Ovary (tissue), 9 donors: ENCODE results near the gene MYD88. TPM values are rescaled to one million over a fixed set of nuclear protein-coding genes. Genes with fewer than 3 reads are reported as not detected.

ENCODE experiments used
- DNase-seq, 5 donors: peaks; one replicate each; pipeline ENCODE4 v3.0.0-alpha.2; 2019 to 2020
- H3K27ac ChIP-seq, 2 donors: fragments of 200-600 bp; one replicate each; pipeline versions ENCODE4 v1.5.1 to v1.8.0; 2019 to 2022
- H3K27me3 ChIP-seq: fragments of 200-600 bp; one replicate; pipeline ENCODE4 v1.8.0; 2022
- H3K36me3 ChIP-seq: fragments of 200-600 bp; sonication (generic); one replicate; pipeline ENCODE4 v1.5.1; 2019
- H3K4me1 ChIP-seq: one replicate; pipeline ENCODE4 v1.8.1; 2013; ENCODE audit warnings: mild to moderate bottlenecking, moderate library complexity; ENCODE audit not compliant: insufficient read depth
- H3K4me3 ChIP-seq: fragments of 200-600 bp; sonication (generic); one replicate; pipeline ENCODE4 v1.5.1; 2017
- H3K9me3 ChIP-seq, 2 donors: fragments of 200-600 bp in 1 of 2; sonication (generic) in 1 of 2; one replicate each; pipeline versions ENCODE4 v1.5.1 to v1.8.1; 2013 to 2019; ENCODE audit warnings: mild to moderate bottlenecking in 1 of 2, moderate library complexity in 1 of 2
- EP300 ChIP-seq: sonication (generic); formaldehyde crosslinking; IDR thresholded peaks from one replicate; pipeline ENCODE4 v1.6.1; 2017; ENCODE audit warnings: antibody characterized with exemption
- POLR2A ChIP-seq: fragments of 450-650 bp; IDR thresholded peaks from one replicate; pipeline ENCODE4 v1.6.1; 2017; ENCODE audit warnings: antibody characterized with exemption, mild to moderate bottlenecking, moderate library complexity
- WGBS, 3 donors: extraction: QIAGEN DNeasy Blood & Tissue Kit in 1 of 3; methylation state at CpG; one replicate each; pipeline versions ENCODE4 v1.1.5 to v1.1.7; 2013 to 2017; 5-methylcytosine and 5-hydroxymethylcytosine counted together
- intact Hi-C, 4 donors: fragments of 100-400 bp; cut with DNase I; formaldehyde crosslinking; loops; one replicate each; pipeline versions ENCODE4 v1.11.0 to v1.15.1; 2022 to 2023
- polyA plus RNA-seq, 2 donors: library from polyadenylated mRNA; stranded (reverse); fragments of 200-250 nt in 1 of 2; fragments of 350-450 nt in 1 of 2; fragmentation: Illumina TruSeq in 1 of 2; extraction: RNeasy Lipid Tissue Mini Kit (QIAGEN cat#74804) in 1 of 2; gene quantifications; one replicate each; pipeline ENCODE4 v1.2.3, GENCODE V29; 2013 to 2014
- total RNA-seq, 7 donors: library from RNA; depleted of rRNA in 2 of 7; stranded (reverse); fragments of >200 nt in 2 of 7; fragmentation: NEBNext Ultra II Directional in 3 of 7; extraction: Animal tissue kit (Norgen Biotek cat#: 25700) in 3 of 7; gene quantifications; one replicate each; pipeline versions ENCODE4 v1.1.0 to v1.2.4, GENCODE V29; 2016 to 2023
- TF ChIP-seq, protein P1 (sequence below), 3 donors: fragments of 450-650 bp in 2 of 3; fragments of 200-600 bp in 1 of 3; IDR thresholded peaks; one replicate each; pipeline versions ENCODE4 v1.5.1 to v1.8.0; 2016 to 2022; ENCODE audit warnings: antibody characterized with exemption in 3 of 3, mild to moderate bottlenecking in 1 of 3
- donor health status: DM: no; HTN: no; CAD: no; lungs with moderate emphysema.
- donor health status: DM: no; HTN: no; CAD: no.
- donor health status: Bipolar disorder and iron deficiency.
- donor health status: DM: yes; HTN: yes; CAD: no.
- donor health status: DM: no; HTN: no; CAD: no.
- donor health status: DM: yes; HTN: yes; CAD: no.

Gene MYD88
- total and polyA plus RNA-seq, 9 donors, result 12.8 to 58.9 (median 24.0) TPM

DNA sequence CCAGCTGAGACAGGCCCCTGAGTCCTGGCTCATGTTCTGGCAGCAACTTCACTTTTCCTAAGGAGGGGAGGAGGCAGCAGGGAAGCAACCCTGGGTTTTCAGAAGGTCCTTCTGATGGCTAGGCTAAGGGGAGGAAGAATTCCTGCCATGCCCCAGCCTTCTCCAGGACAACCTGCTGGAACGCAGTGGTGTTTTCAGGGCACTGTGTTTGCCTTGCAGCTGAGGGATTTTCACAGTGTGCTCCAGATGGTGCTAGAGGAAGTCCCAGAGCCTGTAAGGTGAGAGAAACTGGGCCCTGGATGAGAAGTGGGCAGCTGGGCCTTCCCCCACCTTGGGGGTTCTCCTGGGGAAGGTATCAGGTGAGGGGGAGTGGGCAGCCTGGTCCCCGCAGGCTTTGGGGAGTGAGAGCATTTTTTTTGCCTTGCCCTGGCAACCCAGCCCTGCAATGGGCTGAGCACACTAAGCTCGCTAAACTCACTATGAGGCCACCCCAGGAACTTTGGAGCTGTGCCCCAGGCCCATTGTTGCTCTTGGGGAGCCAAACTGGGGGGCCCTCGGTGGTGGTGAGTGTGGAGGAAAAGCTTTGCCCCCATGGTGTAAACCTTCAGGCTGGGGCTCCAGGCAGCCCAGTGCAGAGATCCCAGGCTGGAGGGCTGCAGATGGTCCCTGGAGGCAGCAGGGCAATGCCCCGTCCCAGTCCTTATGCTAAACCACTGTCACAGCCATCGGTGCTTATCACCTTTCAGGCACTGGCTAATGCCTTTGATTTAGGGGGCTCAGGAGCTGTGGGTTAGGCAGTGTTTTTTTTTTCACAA, 42.6 kb upstream of the MYD88 start:
- Histone ChIP-seq H3K9me3 (no peaks in the 10 kb centered on the region), H3K4me1 (no peaks in the 10 kb centered on the region), H3K27ac (no peak overlapping the region), H3K36me3 (no peaks in the 10 kb centered on the region), H3K27me3 (no peaks in the 10 kb centered on the region), H3K4me3 (no peak overlapping the region)
- intact Hi-C loops, result no loop called here
- TF ChIP-seq, protein P1, sequence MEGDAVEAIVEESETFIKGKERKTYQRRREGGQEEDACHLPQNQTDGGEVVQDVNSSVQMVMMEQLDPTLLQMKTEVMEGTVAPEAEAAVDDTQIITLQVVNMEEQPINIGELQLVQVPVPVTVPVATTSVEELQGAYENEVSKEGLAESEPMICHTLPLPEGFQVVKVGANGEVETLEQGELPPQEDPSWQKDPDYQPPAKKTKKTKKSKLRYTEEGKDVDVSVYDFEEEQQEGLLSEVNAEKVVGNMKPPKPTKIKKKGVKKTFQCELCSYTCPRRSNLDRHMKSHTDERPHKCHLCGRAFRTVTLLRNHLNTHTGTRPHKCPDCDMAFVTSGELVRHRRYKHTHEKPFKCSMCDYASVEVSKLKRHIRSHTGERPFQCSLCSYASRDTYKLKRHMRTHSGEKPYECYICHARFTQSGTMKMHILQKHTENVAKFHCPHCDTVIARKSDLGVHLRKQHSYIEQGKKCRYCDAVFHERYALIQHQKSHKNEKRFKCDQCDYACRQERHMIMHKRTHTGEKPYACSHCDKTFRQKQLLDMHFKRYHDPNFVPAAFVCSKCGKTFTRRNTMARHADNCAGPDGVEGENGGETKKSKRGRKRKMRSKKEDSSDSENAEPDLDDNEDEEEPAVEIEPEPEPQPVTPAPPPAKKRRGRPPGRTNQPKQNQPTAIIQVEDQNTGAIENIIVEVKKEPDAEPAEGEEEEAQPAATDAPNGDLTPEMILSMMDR (IDR thresholded peaks at IDR 0.05), result no peak
- TF ChIP-seq POLR2A (no peak), EP300 (no peak)
- WGBS, 3 donors, result 73 to 79% (median 78%) methylated on average over 5 to 6 of the region's 6 CpGs
- no peak for DNase-seq

GRCh38 chr3:38097446-38098375, 40.8 kb upstream of the MYD88 start:
- 79 to 87% (median 79%) methylated on average over 19 of the region's 19 CpGs for WGBS, 3 donors

GRCh38 chr3:38098376-38098723, 40.1 kb upstream of the MYD88 start:
- WGBS, 3 donors, result 89 to 91% (median 89%) methylated on average over 9 of the region's 9 CpGs
- TF ChIP-seq EP300 (no peak), POLR2A (no peak)
- TF ChIP-seq, protein P1 (IDR thresholded peaks at IDR 0.05), result no peak

More at GRCh38 chr3:38097446-38098375, 40.8 kb upstream of the MYD88 start:
- H3K27me3 ChIP-seq, result no peaks in the 10 kb centered on the region
- no peaks in the 10 kb centered on the region for H3K36me3 ChIP-seq
- no peaks in the 10 kb centered on the region for H3K9me3 ChIP-seq
- no peak overlapping the region for H3K4me3 ChIP-seq
- no peaks in the 10 kb centered on the region for H3K4me1 ChIP-seq
- no peak for TF ChIP-seq POLR2A
- no peak for DNase-seq
- H3K27ac ChIP-seq, result no peak overlapping the region
- intact Hi-C loops, result no loop called here

GRCh38 chr3:38099518-38099917, 38.9 kb upstream of the MYD88 start:
- Histone ChIP-seq H3K27ac (no peak overlapping the region), H3K4me3 (no peak overlapping the region), H3K9me3 (no peaks in the 10 kb centered on the region), H3K36me3 (no peaks in the 10 kb centered on the region), H3K27me3 (no peaks in the 10 kb centered on the region), H3K4me1 (no peaks in the 10 kb centered on the region)
- 15 to 26% (median 16%) methylated on average over 5 of the region's 5 CpGs for WGBS, 3 donors
- intact Hi-C loops, result no loop called here
- no peak for DNase-seq
- TF ChIP-seq EP300 (no peak), POLR2A (no peak)
- TF ChIP-seq, protein P1 (IDR thresholded peaks at IDR 0.05), result no peak

More at GRCh38 chr3:38098376-38098723, 40.1 kb upstream of the MYD88 start:
- Histone ChIP-seq H3K27me3 (no peaks in the 10 kb centered on the region), H3K4me1 (no peaks in the 10 kb centered on the region), H3K4me3 (no peak overlapping the region), H3K36me3 (no peaks in the 10 kb centered on the region), H3K27ac (no peak overlapping the region), H3K9me3 (no peaks in the 10 kb centered on the region)
- no peak for DNase-seq
- intact Hi-C loops, result no loop called here
